Measurements from ENCODE around the gene MPZ.

DNA sequence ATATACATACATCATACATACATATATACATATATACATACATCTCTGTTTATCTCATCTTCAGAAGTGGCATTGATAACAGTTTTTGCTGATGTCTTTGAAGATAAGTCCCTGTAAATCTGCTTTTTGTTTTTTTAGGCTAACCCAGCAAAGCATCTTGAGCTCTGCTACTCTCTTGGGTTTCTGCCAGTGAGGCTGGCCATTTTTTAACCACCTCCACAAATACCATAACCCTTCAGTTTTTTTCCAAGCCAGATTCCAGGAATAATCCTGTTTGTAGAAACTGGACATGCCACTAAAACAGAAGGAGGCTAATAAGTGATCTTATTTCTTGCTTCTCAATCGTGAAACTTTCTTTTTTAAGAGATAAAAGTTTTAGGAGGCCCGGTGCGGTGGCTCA lies 26.0 kb upstream of the MPZ start:
- TF ChIP-seq ZNF366 (tag by site-specific recombination; conservative IDR thresholded peaks at IDR 0.05) (no peak), ZNF610 (tag by site-specific recombination; IDR thresholded peaks at IDR 0.05; ENCODE audit: borderline replicate concordance) (no peak)
- TF ChIP-seq, protein P1, sequence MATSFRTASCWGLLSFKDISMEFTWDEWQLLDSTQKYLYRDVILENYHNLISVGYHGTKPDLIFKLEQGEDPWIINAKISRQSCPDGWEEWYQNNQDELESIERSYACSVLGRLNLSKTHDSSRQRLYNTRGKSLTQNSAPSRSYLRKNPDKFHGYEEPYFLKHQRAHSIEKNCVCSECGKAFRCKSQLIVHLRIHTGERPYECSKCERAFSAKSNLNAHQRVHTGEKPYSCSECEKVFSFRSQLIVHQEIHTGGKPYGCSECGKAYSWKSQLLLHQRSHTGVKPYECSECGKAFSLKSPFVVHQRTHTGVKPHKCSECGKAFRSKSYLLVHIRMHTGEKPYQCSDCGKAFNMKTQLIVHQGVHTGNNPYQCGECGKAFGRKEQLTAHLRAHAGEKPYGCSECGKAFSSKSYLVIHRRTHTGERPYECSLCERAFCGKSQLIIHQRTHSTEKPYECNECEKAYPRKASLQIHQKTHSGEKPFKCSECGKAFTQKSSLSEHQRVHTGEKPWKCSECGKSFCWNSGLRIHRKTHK (tag by site-specific recombination; IDR thresholded peaks at IDR 0.05) = no peak
